Hepatocyte (in vitro differentiated cells): Measurements from ENCODE around the gene KLHL30. TPM values are rescaled to one million over a fixed set of nuclear protein-coding genes. Genes with fewer than 3 reads are reported as not detected.

Experiments
- DNase-seq: peaks from one replicate; pipeline ENCODE4 v3.0.0-alpha.2; 2016; ENCODE audit warnings: low spot score
- H2AFZ ChIP-seq: fragments of 200-600 bp; sonication (generic); 2 replicates; pipeline ENCODE4 v1.6.0; 2016; ENCODE audit warnings: antibody characterized with exemption, mild to moderate bottlenecking
- H3K27ac ChIP-seq: fragments of 200-600 bp; sonication (generic); 2 replicates; pipeline ENCODE4 v1.5.1; 2016; ENCODE audit warnings: mild to moderate bottlenecking
- H3K27me3 ChIP-seq: fragments of 200-600 bp; sonication (generic); 2 replicates; pipeline ENCODE4 v1.6.1; 2016
- H3K36me3 ChIP-seq: fragments of 200-600 bp; sonication (generic); replicated peaks from 2 replicates; pipeline ENCODE4 v1.5.1; 2016; ENCODE audit warnings: low read depth; ENCODE audit not compliant: insufficient read depth
- H3K4me1 ChIP-seq: fragments of 200-600 bp; sonication (generic); 2 replicates; pipeline ENCODE4 v1.5.1; 2016; ENCODE audit warnings: mild to moderate bottlenecking, moderate library complexity; ENCODE audit not compliant: insufficient read depth
- H3K4me2 ChIP-seq: fragments of 200-600 bp; sonication (generic); 2 replicates; pipeline ENCODE4 v1.6.0; 2016
- H3K4me3 ChIP-seq: fragments of 200-600 bp; sonication (generic); 2 replicates; pipeline ENCODE4 v1.5.1; 2016; ENCODE audit warnings: mild to moderate bottlenecking
- H3K79me2 ChIP-seq: fragments of 200-600 bp; sonication (generic); 2 replicates; pipeline ENCODE4 v1.6.0; 2017; ENCODE audit warnings: mild to moderate bottlenecking
- H3K9me2 ChIP-seq: fragments of 200-600 bp; sonication (generic); replicated peaks from 2 replicates; pipeline ENCODE4 v1.6.0; 2017; ENCODE audit warnings: mild to moderate bottlenecking; ENCODE audit not compliant: insufficient read depth
- H3K9me3 ChIP-seq: fragments of 200-600 bp; sonication (generic); 2 replicates; pipeline ENCODE4 v1.5.1; 2016; ENCODE audit warnings: low read depth, mild to moderate bottlenecking
- H4K20me1 ChIP-seq: fragments of 200-600 bp; sonication (generic); 2 replicates; pipeline ENCODE4 v1.6.0; 2016; ENCODE audit warnings: mild to moderate bottlenecking; ENCODE audit not compliant: insufficient read depth, poor library complexity, severe bottlenecking
- CTCF ChIP-seq: fragments of 200-600 bp; sonication (generic); IDR thresholded peaks from 2 replicates; pipeline ENCODE4 v1.5.1; 2016; ENCODE audit warnings: antibody characterized with exemption, mild to moderate bottlenecking; ENCODE audit not compliant: poor library complexity
- EZH2 ChIP-seq: fragments of 200-600 bp; sonication (generic); IDR thresholded peaks from 2 replicates; pipeline ENCODE4 v1.6.1; 2016; ENCODE audit warnings: antibody characterized with exemption, mild to moderate bottlenecking, borderline replicate concordance
- EZH2phosphoT487 ChIP-seq: fragments of 200-600 bp; sonication (generic); IDR thresholded peaks from one replicate; pipeline ENCODE4 v1.6.1; 2018; ENCODE audit warnings: antibody characterized with exemption, mild to moderate bottlenecking, low read depth, moderate library complexity; ENCODE audit not compliant: unreplicated experiment, severe bottlenecking
- WGBS: methylation state at CpG from one replicate; pipeline ENCODE4 v1.1.6; 2016; ENCODE audit warnings: low lambda C conversion rate; ENCODE audit errors: missing lambda C conversion rate; 5-methylcytosine and 5-hydroxymethylcytosine counted together
- polyA plus RNA-seq: library from polyadenylated mRNA; unstranded; fragments of >200 nt; fragmentation: Nextera tagmentation; extraction: Ambion mirVana; gene quantifications from 2 replicates; pipeline ENCODE4 v1.2.1, GENCODE V29; 2016
- total RNA-seq: library from RNA; depleted of rRNA; stranded (reverse); fragments of >200 nt; gene quantifications from 2 replicates; pipeline ENCODE4 v1.2.3, GENCODE V29; 2014

Gene KLHL30
- total and polyA plus RNA-seq, 2 experiments from 2014 or later, result 0.15 TPM; not detected in 1

- no peak for DNase-seq
- H3K4me3 ChIP-seq, result no peak overlapping the region
- H3K36me3 ChIP-seq, result no peaks in the 10 kb centered on the region
- H3K27ac ChIP-seq, result no peak overlapping the region
- H3K4me2 ChIP-seq, result no peak overlapping the region
- no peaks in the 10 kb centered on the region for H3K9me2 ChIP-seq
- H3K27me3 ChIP-seq, result no peaks in the 10 kb centered on the region
- no peak overlapping the region for H2AFZ ChIP-seq
- no peaks in the 10 kb centered on the region for H3K4me1 ChIP-seq
- no peaks in the 10 kb centered on the region for H3K9me3 ChIP-seq
- H4K20me1 ChIP-seq, result no peaks in the 10 kb centered on the region
- H3K79me2 ChIP-seq, result no peaks in the 10 kb centered on the region
- 96% methylated on average over 13 of the region's 13 CpGs for WGBS
- TF ChIP-seq CTCF, result no peak
- TF ChIP-seq EZH2phosphoT487, result no peak
- TF ChIP-seq EZH2, result no peak
Measured at GRCh38 chr2:238151205-238151604, 12.7 kb downstream of the KLHL30 start.

GRCh38 chr2:238151628-238152235 lies 13.3 kb downstream of the KLHL30 start:
- Histone ChIP-seq H3K36me3 (no peaks in the 10 kb centered on the region), H3K4me2 (no peak overlapping the region), H3K27ac (no peak overlapping the region), H3K4me1 (no peaks in the 10 kb centered on the region), H4K20me1 (no peaks in the 10 kb centered on the region), H3K9me2 (no peaks in the 10 kb centered on the region), H2AFZ (no peak overlapping the region), H3K4me3 (no peak overlapping the region), H3K9me3 (no peaks in the 10 kb centered on the region), H3K79me2 (no peaks in the 10 kb centered on the region), H3K27me3 (no peaks in the 10 kb centered on the region)
- no peak for DNase-seq
- 94% methylated on average over 16 of the region's 16 CpGs for WGBS
- TF ChIP-seq CTCF (no peak), EZH2 (no peak), EZH2phosphoT487 (no peak)

- no peak overlapping the region for H3K4me3 ChIP-seq
- H3K9me2 ChIP-seq, result no peaks in the 10 kb centered on the region
- no peak overlapping the region for H3K27ac ChIP-seq
- no peaks in the 10 kb centered on the region for H3K9me3 ChIP-seq
- WGBS, result 87% methylated on average over 22 of the region's 22 CpGs
- H3K4me1 ChIP-seq, result no peaks in the 10 kb centered on the region
- H3K4me2 ChIP-seq, result no peak overlapping the region
- no peaks in the 10 kb centered on the region for H4K20me1 ChIP-seq
- H3K36me3 ChIP-seq, result no peaks in the 10 kb centered on the region
- H3K27me3 ChIP-seq, result peaks cover under 1% of the 10 kb centered on the region
- TF ChIP-seq CTCF (peak; percentile 11), EZH2phosphoT487 (no peak), EZH2 (no peak)
- no peak overlapping the region for H2AFZ ChIP-seq
- DNase-seq, result no peak
- no peaks in the 10 kb centered on the region for H3K79me2 ChIP-seq
Measured at GRCh38 chr2:238152771-238153688, 14.6 kb downstream of the KLHL30 start.
